Thyroid gland (tissue), 4 donors: ENCODE data around the gene PSEN2. TPM values are rescaled to one million over a fixed set of nuclear protein-coding genes. Genes with fewer than 3 reads are reported as not detected.
"Not testable (repeated sequence)": the region's sequence is repeated elsewhere in the genome, so short reads cannot be mapped to it uniquely, and the experiment has no call there.

Experiments used
- DNase-seq, 2 donors: peaks; one replicate each; pipeline ENCODE4 v3.0.0-alpha.2; 2019
- H3K27ac ChIP-seq, 3 donors: fragments of 200-600 bp; sonication (generic); 1 replicate in 2 of 3; 2 replicates in 1 of 3; pipeline ENCODE4 v1.5.1; 2016 to 2019; ENCODE audit warnings: mild to moderate bottlenecking in 1 of 3, moderate library complexity in 1 of 3
- H3K27me3 ChIP-seq: fragments of 200-600 bp; sonication (generic); one replicate; pipeline ENCODE4 v1.5.1; 2019
- H3K36me3 ChIP-seq, 2 donors: fragments of 200-600 bp; sonication (generic); one replicate each; pipeline ENCODE4 v1.5.1; 2016 to 2019
- H3K4me1 ChIP-seq, 2 donors: fragments of 200-600 bp; sonication (generic); one replicate each; pipeline ENCODE4 v1.5.1; 2017 to 2019
- H3K4me3 ChIP-seq, 3 donors: fragments of 200-600 bp; sonication (generic); replicated peaks in 1 of 3; 1 replicate in 2 of 3; 2 replicates in 1 of 3; pipeline ENCODE4 v1.5.1; 2016; ENCODE audit warnings: mild to moderate bottlenecking in 1 of 3
- H3K9me3 ChIP-seq: fragments of 200-600 bp; sonication (generic); one replicate; pipeline ENCODE4 v1.5.1; 2017
- POLR2A ChIP-seq, 2 donors: fragments of 450-650 bp; IDR thresholded peaks; one replicate each; pipeline ENCODE4 v1.6.1; 2017; ENCODE audit warnings: antibody characterized with exemption in 2 of 2, mild to moderate bottlenecking in 2 of 2, moderate library complexity in 1 of 2
- WGBS, 2 donors: methylation state at CpG; one replicate each; pipeline ENCODE4 v1.1.5; 2017; 5-methylcytosine and 5-hydroxymethylcytosine counted together
- intact Hi-C: fragments of 100-400 bp; cut with DNase I; formaldehyde crosslinking; loops from one replicate; pipeline ENCODE4 v1.15.1; 2023
- total RNA-seq, 4 donors: library from RNA; depleted of rRNA; stranded (reverse); fragments of >200 nt; gene quantifications; one replicate each; pipeline ENCODE4 v1.2.3, GENCODE V29; 2016
- TF ChIP-seq, protein P1 (sequence below), 6 experiments: fragments of 200-600 bp in 3 of 6; fragments of 450-650 bp in 3 of 6; sonication (generic) in 3 of 6; IDR thresholded peaks; one replicate each; pipeline ENCODE4 v1.5.1; 2016 to 2019; ENCODE audit warnings: antibody characterized with exemption in 6 of 6, mild to moderate bottlenecking in 2 of 6, inconsistent platforms in 1 of 6, moderate library complexity in 1 of 6

The PSEN2 gene
- total RNA-seq, 4 donors from 2014 or later, result 22.0 to 31.0 (median 24.6) TPM

DNA sequence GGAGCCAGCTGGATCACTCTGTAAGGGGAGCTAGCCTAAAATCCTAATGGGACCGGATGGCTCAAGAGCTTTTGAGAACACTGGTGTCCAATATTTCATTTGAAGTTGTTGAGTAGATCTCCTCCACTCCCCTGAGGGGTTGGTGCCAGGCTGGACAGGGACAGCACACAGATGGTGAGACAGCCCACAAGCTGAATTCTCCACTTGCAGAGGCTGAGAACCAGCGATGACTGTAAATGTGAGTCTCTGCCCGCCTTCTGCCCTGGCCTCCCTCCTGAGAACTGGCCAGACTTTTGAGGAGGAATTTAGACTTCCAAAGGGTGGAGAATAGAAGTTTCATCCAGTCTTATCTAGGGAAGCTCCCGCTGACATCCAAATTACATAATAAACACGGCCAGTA is 49.2 kb downstream of the PSEN2 start:
- TF ChIP-seq POLR2A (IDR thresholded peaks at IDR 0.05), result no peak
- TF ChIP-seq, protein P1, sequence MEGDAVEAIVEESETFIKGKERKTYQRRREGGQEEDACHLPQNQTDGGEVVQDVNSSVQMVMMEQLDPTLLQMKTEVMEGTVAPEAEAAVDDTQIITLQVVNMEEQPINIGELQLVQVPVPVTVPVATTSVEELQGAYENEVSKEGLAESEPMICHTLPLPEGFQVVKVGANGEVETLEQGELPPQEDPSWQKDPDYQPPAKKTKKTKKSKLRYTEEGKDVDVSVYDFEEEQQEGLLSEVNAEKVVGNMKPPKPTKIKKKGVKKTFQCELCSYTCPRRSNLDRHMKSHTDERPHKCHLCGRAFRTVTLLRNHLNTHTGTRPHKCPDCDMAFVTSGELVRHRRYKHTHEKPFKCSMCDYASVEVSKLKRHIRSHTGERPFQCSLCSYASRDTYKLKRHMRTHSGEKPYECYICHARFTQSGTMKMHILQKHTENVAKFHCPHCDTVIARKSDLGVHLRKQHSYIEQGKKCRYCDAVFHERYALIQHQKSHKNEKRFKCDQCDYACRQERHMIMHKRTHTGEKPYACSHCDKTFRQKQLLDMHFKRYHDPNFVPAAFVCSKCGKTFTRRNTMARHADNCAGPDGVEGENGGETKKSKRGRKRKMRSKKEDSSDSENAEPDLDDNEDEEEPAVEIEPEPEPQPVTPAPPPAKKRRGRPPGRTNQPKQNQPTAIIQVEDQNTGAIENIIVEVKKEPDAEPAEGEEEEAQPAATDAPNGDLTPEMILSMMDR (IDR thresholded peaks at IDR 0.05), result no peak
- WGBS, 2 donors, result 92 to 97% methylated on average over 5 of the region's 5 CpGs
- no peaks in the 10 kb centered on the region for H3K27me3 ChIP-seq
- DNase-seq, result no peak
- H3K27ac ChIP-seq, result no peak overlapping the region
- H3K4me1 ChIP-seq, result no peaks in the 10 kb centered on the region
- no peaks in the 10 kb centered on the region for H3K9me3 ChIP-seq
- intact Hi-C loops, result no loop called here
- no peak overlapping the region for H3K4me3 ChIP-seq
- H3K36me3 ChIP-seq, result no peaks in the 10 kb centered on the region

DNA sequence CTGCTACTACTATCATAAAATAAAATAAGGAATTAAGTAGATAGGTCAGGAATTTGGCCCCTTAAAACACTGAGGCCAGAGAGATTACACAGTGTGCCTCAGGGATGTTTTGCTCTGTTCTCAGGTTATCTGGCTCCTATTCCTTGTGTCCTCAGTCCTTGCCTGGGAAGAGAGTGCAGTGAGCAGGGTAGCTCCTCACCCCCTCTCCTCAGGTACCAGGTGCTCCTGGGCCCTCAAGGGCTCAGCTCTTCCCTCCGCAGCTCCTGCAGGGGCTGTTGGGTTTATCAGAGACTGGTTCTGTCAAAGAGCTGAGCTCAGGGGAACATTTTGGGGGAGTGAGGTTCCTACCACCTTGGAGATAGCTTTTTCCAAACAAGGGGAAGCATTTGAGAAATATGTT is 49.6 kb downstream of the PSEN2 start:
- H3K27me3 ChIP-seq, result no peaks in the 10 kb centered on the region
- no peaks in the 10 kb centered on the region for H3K36me3 ChIP-seq
- no peak overlapping the region for H3K27ac ChIP-seq
- no peak overlapping the region for H3K4me3 ChIP-seq
- no peak for DNase-seq
- no peak for TF ChIP-seq POLR2A (IDR thresholded peaks at IDR 0.05)
- intact Hi-C loops, result no loop called here
- H3K9me3 ChIP-seq, result no peaks in the 10 kb centered on the region
- WGBS, 2 donors, result 75 to 100% methylated on average over 1 of the region's 1 CpG
- no peaks in the 10 kb centered on the region for H3K4me1 ChIP-seq

DNA sequence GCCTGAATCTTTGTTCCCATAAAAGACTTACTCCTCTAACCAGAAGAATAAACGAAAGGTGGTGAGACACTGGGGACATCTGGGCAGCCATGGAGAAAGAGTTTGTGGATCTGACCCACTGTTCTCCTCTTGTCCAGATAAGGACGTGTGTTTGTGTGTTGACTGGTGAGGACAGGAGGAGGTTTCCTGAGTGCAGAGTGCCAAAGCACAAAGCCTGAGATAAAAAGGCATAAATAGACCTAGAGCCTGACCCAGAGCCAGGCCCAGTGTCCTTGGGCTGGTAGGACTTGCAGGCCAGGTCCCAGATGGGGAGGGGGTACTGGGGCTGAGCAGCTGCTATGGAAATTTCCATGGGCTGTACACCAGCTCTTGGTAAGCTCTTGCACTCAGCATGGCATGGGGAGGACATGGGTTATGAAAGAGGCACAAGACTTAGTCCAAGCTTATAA is 50.1 kb downstream of the PSEN2 start:
- intact Hi-C loops, result no loop called here
- H3K9me3 ChIP-seq, result no peaks in the 10 kb centered on the region
- TF ChIP-seq, protein P1 (IDR thresholded peaks at IDR 0.05), result no peak
- TF ChIP-seq POLR2A (IDR thresholded peaks at IDR 0.05), result no peak
- DNase-seq, result no peak
- H3K4me1 ChIP-seq, result no peaks in the 10 kb centered on the region
- no peaks in the 10 kb centered on the region for H3K27me3 ChIP-seq
- no peaks in the 10 kb centered on the region for H3K36me3 ChIP-seq
- 59 to 91% methylated on average over 2 of the region's 2 CpGs for WGBS, 2 donors
- no peak overlapping the region for H3K4me3 ChIP-seq
- H3K27ac ChIP-seq, result no peak overlapping the region

GRCh38 chr1:226921504-226921903 is 51.1 kb downstream of the PSEN2 start:
- Histone ChIP-seq H3K27me3 (no peaks in the 10 kb centered on the region), H3K36me3 (no peaks in the 10 kb centered on the region), H3K27ac (no peak overlapping the region), H3K4me1 (no peaks in the 10 kb centered on the region), H3K9me3 (no peaks in the 10 kb centered on the region), H3K4me3 (no peak overlapping the region)
- WGBS, 2 donors, result 88 to 100% methylated on average over 4 to 5 of the region's 5 CpGs
- no peak for DNase-seq
- TF ChIP-seq POLR2A (IDR thresholded peaks at IDR 0.05), result no peak
- TF ChIP-seq, protein P1 (IDR thresholded peaks at IDR 0.05), result no peak
- intact Hi-C loops, result no loop called here

GRCh38 chr1:226929260-226930111 is 59.1 kb downstream of the PSEN2 start:
- H3K27me3 ChIP-seq, H3K36me3 ChIP-seq, H3K4me1 ChIP-seq, H3K4me3 ChIP-seq, intact Hi-C loops, H3K27ac ChIP-seq, H3K9me3 ChIP-seq, DNase-seq: not testable (repeated sequence)
- 83 to 95% methylated on average over 5 of the region's 5 CpGs for WGBS, 2 donors

GRCh38 chr1:226934483-226935237 is 64.2 kb downstream of the PSEN2 start:
- Histone ChIP-seq H3K27ac (no peak overlapping the region), H3K4me1 (peaks cover 5 to 7% of the 10 kb centered on the region in 2 donors), H3K4me3 (no peak overlapping the region), H3K27me3 (no peaks in the 10 kb centered on the region), H3K9me3 (no peaks in the 10 kb centered on the region), H3K36me3 (no peaks in the 10 kb centered on the region)
- 67 to 93% methylated on average over 3 of the region's 3 CpGs for WGBS, 2 donors
- TF ChIP-seq, protein P1 (IDR thresholded peaks at IDR 0.05), result no peak
- no peak for TF ChIP-seq POLR2A (IDR thresholded peaks at IDR 0.05)
- DNase-seq, result no peak
- intact Hi-C loops, result loop anchor here (5.0 kb wide), 1 partner anchor 57 kb away; no protein-coding TSS in a partner anchor
